HepG2 (cell line): ENCODE measurements around the gene EYA3. TPM values are rescaled to one million over a fixed set of nuclear protein-coding genes. Genes with fewer than 3 reads are reported as not detected.

Source experiments
- BORCS8-MEF2B ChIP-seq: sonication (generic); formaldehyde crosslinking; IDR thresholded peaks from 2 replicates; pipeline ENCODE4 v1.8.0; 2022; ENCODE audit warnings: mild to moderate bottlenecking, missing genetic modification reagents
- HINFP ChIP-seq: sonication (generic); formaldehyde crosslinking; IDR thresholded peaks from 2 replicates; pipeline ENCODE4 v1.4.0; 2020; ENCODE audit warnings: low read depth, mild to moderate bottlenecking, missing genetic modification reagents
- HOXA5 ChIP-seq: sonication (generic); formaldehyde crosslinking; IDR thresholded peaks from 2 replicates; pipeline ENCODE4 v1.4.0; 2020; ENCODE audit warnings: missing genetic modification reagents
- JUND ChIP-seq: sonication (generic); formaldehyde crosslinking; IDR thresholded peaks from 2 replicates; pipeline ENCODE4 v1.8.0; 2022; ENCODE audit warnings: mild to moderate bottlenecking, missing genetic modification reagents
- KDM2A ChIP-seq: sonication (generic); formaldehyde crosslinking; IDR thresholded peaks from 2 replicates; pipeline ENCODE4 v1.4.0; 2020; ENCODE audit warnings: low read depth, missing genetic modification reagents, borderline replicate concordance
- KIAA2018 ChIP-seq: sonication (generic); formaldehyde crosslinking; IDR thresholded peaks from 2 replicates; pipeline ENCODE4 v1.5.0; 2020; ENCODE audit warnings: mild to moderate bottlenecking, missing genetic modification reagents, borderline replicate concordance
- PRDM15 ChIP-seq: sonication (generic); formaldehyde crosslinking; IDR thresholded peaks from 2 replicates; pipeline ENCODE4 v1.4.0; 2020; ENCODE audit warnings: missing genetic modification reagents
- RBFOX2 ChIP-seq: fragments of 200-400 bp; formaldehyde crosslinking; IDR thresholded peaks from 2 replicates; pipeline ENCODE4 v1.6.1; 2017; ENCODE audit warnings: low read depth, mild to moderate bottlenecking, low read length
- ZBTB43 ChIP-seq: sonication (generic); formaldehyde crosslinking; conservative IDR thresholded peaks from 2 replicates; pipeline ENCODE4 v1.4.0; 2020; ENCODE audit warnings: missing genetic modification reagents
- ZNF160 ChIP-seq: sonication (generic); formaldehyde crosslinking; IDR thresholded peaks from 2 replicates; pipeline ENCODE4 v1.8.0; 2022; ENCODE audit warnings: mild to moderate bottlenecking, inconsistent platforms, missing genetic modification reagents
- ZNF558 ChIP-seq: sonication (generic); formaldehyde crosslinking; IDR thresholded peaks from 2 replicates; pipeline ENCODE4 v1.9.0; 2022; ENCODE audit warnings: mild to moderate bottlenecking, missing genetic modification reagents, borderline replicate concordance
- polyA plus RNA-seq, 8 experiments: library from polyadenylated mRNA; depleted of rRNA in 3 of 8; stranded (reverse) in 7 of 8; unstranded in 1 of 8; fragments of >200 nt; fragmentation: Illumina TruSeq in 4 of 8; extraction: Trizol in 4 of 8; gene quantifications; 2 replicates each; pipeline versions ENCODE4 v1.2.1 to v1.2.3, GENCODE V29; 2011 to 2016; ENCODE audit warnings: low read depth in 4 of 8, missing spikeins in 1 of 8, mixed read lengths in 1 of 8; ENCODE audit not compliant: insufficient read depth in 1 of 8
- total RNA-seq, 5 experiments: library from RNA; depleted of rRNA; stranded (reverse); fragments of >200 nt; fragmentation: Illumina TruSeq; extraction: Trizol; gene quantifications; 2 replicates each; pipeline ENCODE4 v1.2.3, GENCODE V29; 2016; ENCODE audit warnings: low read depth in 1 of 5

The EYA3 gene
- total and polyA plus RNA-seq, 2 of the 13 experiments (the other 11 are each of a cell fraction or from before 2014, with no cell fraction given) = 13.9 to 19.7 TPM

- TF ChIP-seq KIAA2018 (CRISPR knock-in tag) (no peak), ZNF558 (CRISPR knock-in tag) (no peak), RBFOX2 (peak; percentile 72), KDM2A (CRISPR knock-in tag) (peak; percentile 90), ZNF160 (CRISPR knock-in tag) (no peak), HOXA5 (CRISPR knock-in tag) (no peak), JUND (CRISPR knock-in tag) (peak; percentile 11; the same call in 1 of the 2 replicates), ZBTB43 (CRISPR knock-in tag) (no peak), HINFP (CRISPR knock-in tag) (peak; percentile 72), BORCS8-MEF2B (CRISPR knock-in tag) (no peak), PRDM15 (CRISPR knock-in tag) (peak; percentile 51; the same call in 1 of the 2 replicates)
These were observed at the start of gene EYA3 (continued) for GRCh38 chr1:28088168-28088961.
